ENCODE data around the gene DELE1.

The DELE1 gene

GRCh38 chr5:141958113-141958512 lies 34.4 kb downstream of the DELE1 start, which contains the start of gene PCDH12:
Gene PCDH12, minus strand, starts transcription at chr5:141958202. Its CDS starts 351 bp downstream, at chr5:141957851.
- DNase-seq (ENCODE audit: low spot score) = no peak

- no peak for DNase-seq (ENCODE audit: low spot score)
Measured at GRCh38 chr5:141958546-141959172, 35.0 kb downstream of the DELE1 start.

GRCh38 chr5:141960018-141960417 lies 36.3 kb downstream of the DELE1 start:
- peak; percentile 64 for DNase-seq (ENCODE audit: low spot score)

GRCh38 chr5:141960449-141961323 lies 37.0 kb downstream of the DELE1 start:
- peak; percentile 84 for DNase-seq (ENCODE audit: low spot score)

- DNase-seq (ENCODE audit: low spot score) = no peak
Measured at GRCh38 chr5:141961466-141961865, 37.8 kb downstream of the DELE1 start.

GRCh38 chr5:141963701-141964100 lies 40.0 kb downstream of the DELE1 start:
- DNase-seq (ENCODE audit: low spot score) = no peak

GRCh38 chr5:141965071-141965470 lies 41.4 kb downstream of the DELE1 start:
- no peak for DNase-seq (ENCODE audit: low spot score)

- no peak for DNase-seq (ENCODE audit: low spot score)
Measured at GRCh38 chr5:141966275-141966962, 42.7 kb downstream of the DELE1 start.

- no peak for DNase-seq (ENCODE audit: low spot score)
Measured at GRCh38 chr5:141966963-141967333, 43.3 kb downstream of the DELE1 start.

- peak; percentile 89 for DNase-seq (ENCODE audit: low spot score)
Measured at GRCh38 chr5:141968914-141969608, 45.4 kb downstream of the DELE1 start, which contains the start of gene RNF14. Gene RNF14, plus strand, starts transcription at chr5:141969105. Its CDS starts 4,484 bp downstream, at chr5:141973589.

GRCh38 chr5:141969783-141970771 lies 46.4 kb downstream of the DELE1 start:
- DNase-seq (ENCODE audit: low spot score) = no peak

- no peak for DNase-seq (ENCODE audit: low spot score)
Measured at GRCh38 chr5:141973871-141974595, 50.4 kb downstream of the DELE1 start.

GRCh38 chr5:141976176-141976575 lies 52.5 kb downstream of the DELE1 start:
- DNase-seq (ENCODE audit: low spot score) = no peak

GRCh38 chr5:141978389-141978788 lies 54.7 kb downstream of the DELE1 start:
- DNase-seq (ENCODE audit: low spot score) = no peak

- DNase-seq (ENCODE audit: low spot score) = no peak
Measured at GRCh38 chr5:141982626-141983025, 59.0 kb downstream of the DELE1 start.

- DNase-seq (ENCODE audit: low spot score) = no peak
Measured at GRCh38 chr5:141986072-141986471, 62.4 kb downstream of the DELE1 start.

- no peak for DNase-seq (ENCODE audit: low spot score)
Measured at GRCh38 chr5:141989720-141990119, 66.0 kb downstream of the DELE1 start.
